Colonic mucosa (tissue), 4 donors: ENCODE measurements around the gene TENT5C. TPM values are rescaled to one million over a fixed set of nuclear protein-coding genes. Genes with fewer than 3 reads are reported as not detected.

Source experiments
- DNase-seq: peaks from one replicate; pipeline ENCODE4 v3.0.0-alpha.2; 2020
- H3K27ac ChIP-seq: fragments of 200-600 bp; one replicate; pipeline ENCODE4 v1.8.0; 2021
- H3K27me3 ChIP-seq: fragments of 200-600 bp; one replicate; pipeline ENCODE4 v1.8.0; 2021
- H3K36me3 ChIP-seq: fragments of 200-600 bp; one replicate; pipeline ENCODE4 v1.8.0; 2021
- H3K4me1 ChIP-seq: fragments of 200-600 bp; one replicate; pipeline ENCODE4 v1.8.0; 2021; ENCODE audit warnings: mild to moderate bottlenecking
- H3K4me3 ChIP-seq: fragments of 200-600 bp; one replicate; pipeline ENCODE4 v1.8.0; 2021
- H3K9ac ChIP-seq, 2 donors: one replicate each; pipeline ENCODE4 v1.7.0; 2013; ENCODE audit warnings: control low read depth in 2 of 2, low read depth in 2 of 2, low read length in 2 of 2
- H3K9me3 ChIP-seq: fragments of 200-600 bp; one replicate; pipeline ENCODE4 v1.8.0; 2021
- intact Hi-C: fragments of 100-400 bp; cut with DNase I; formaldehyde crosslinking; loops from one replicate; pipeline ENCODE4 v1.14.1; 2022
- total RNA-seq, 2 donors: library from RNA; stranded (reverse); fragmentation: NEBNext Ultra II Directional in 1 of 2; extraction: Animal tissue kit (Norgen Biotek cat#: 25700) in 1 of 2; gene quantifications; one replicate each; pipeline ENCODE4 v1.2.1, GENCODE V29; 2021
- TF ChIP-seq, protein P1 (sequence below): fragments of 200-600 bp; IDR thresholded peaks from one replicate; pipeline ENCODE4 v1.8.0; 2022; ENCODE audit warnings: antibody characterized with exemption, mild to moderate bottlenecking
- donor health status: healthy.
- donor health status: DM: no; HTN: no; CAD: no.
- donor health status: DM: no; HTN: no; CAD: no.

The TENT5C gene
- total RNA-seq, 2 donors from 2014 or later = 40.7 to 58.5 TPM

DNA sequence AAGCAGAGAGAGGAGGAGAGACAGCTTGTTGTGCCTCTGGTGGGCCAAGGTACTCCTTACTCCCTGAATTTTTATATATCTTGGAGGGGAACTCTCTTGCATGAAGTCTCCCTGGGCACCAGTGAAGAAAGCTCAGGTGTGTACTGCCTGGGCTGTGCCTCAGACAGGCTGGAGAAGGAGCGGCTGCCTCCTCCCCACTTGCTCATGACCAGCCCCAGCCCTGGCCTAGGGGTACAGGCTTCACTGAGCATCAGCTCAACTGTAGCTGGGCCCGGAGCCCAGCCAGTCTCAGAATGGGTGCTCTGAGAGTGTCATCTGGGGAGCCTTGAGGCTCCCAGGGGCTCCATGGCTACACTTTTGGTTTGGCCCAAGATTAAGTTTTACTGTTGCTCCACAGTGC, 44.8 kb upstream of the TENT5C start:
- no peak overlapping the region for H3K27ac ChIP-seq
- TF ChIP-seq, protein P1, sequence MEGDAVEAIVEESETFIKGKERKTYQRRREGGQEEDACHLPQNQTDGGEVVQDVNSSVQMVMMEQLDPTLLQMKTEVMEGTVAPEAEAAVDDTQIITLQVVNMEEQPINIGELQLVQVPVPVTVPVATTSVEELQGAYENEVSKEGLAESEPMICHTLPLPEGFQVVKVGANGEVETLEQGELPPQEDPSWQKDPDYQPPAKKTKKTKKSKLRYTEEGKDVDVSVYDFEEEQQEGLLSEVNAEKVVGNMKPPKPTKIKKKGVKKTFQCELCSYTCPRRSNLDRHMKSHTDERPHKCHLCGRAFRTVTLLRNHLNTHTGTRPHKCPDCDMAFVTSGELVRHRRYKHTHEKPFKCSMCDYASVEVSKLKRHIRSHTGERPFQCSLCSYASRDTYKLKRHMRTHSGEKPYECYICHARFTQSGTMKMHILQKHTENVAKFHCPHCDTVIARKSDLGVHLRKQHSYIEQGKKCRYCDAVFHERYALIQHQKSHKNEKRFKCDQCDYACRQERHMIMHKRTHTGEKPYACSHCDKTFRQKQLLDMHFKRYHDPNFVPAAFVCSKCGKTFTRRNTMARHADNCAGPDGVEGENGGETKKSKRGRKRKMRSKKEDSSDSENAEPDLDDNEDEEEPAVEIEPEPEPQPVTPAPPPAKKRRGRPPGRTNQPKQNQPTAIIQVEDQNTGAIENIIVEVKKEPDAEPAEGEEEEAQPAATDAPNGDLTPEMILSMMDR = no peak
- intact Hi-C loops = no loop called here

DNA sequence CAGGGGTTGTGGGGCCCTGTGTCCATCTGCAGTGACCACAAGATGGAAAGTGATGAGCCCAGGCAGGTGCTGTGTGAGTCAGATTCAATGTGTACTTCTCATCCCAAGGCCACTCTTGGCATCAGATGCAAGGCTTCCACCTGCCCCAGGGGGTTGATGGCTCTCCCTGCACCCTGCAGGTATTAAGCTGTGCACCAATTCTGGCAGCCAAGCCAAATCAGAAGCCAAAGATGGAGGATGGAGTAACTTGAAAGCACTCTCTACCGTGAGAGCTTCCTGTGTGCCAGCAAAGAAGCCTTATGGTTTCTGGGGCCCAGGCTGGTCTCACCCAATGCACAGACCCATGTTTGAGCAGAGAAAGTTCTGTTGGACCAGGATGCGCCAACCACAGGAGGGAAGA, 44.3 kb upstream of the TENT5C start:
- Histone ChIP-seq H3K4me3 (no peak overlapping the region), H3K27ac (no peak overlapping the region)

More for the DNA sequence above, 44.8 kb upstream of the TENT5C start:
- Histone ChIP-seq H3K9me3 (no peaks in the 10 kb centered on the region), H3K4me3 (no peak overlapping the region), H3K36me3 (no peaks in the 10 kb centered on the region), H3K4me1 (peaks cover 6% of the 10 kb centered on the region), H3K9ac (no peak overlapping the region), H3K27me3 (no peaks in the 10 kb centered on the region)
- DNase-seq = no peak

DNA sequence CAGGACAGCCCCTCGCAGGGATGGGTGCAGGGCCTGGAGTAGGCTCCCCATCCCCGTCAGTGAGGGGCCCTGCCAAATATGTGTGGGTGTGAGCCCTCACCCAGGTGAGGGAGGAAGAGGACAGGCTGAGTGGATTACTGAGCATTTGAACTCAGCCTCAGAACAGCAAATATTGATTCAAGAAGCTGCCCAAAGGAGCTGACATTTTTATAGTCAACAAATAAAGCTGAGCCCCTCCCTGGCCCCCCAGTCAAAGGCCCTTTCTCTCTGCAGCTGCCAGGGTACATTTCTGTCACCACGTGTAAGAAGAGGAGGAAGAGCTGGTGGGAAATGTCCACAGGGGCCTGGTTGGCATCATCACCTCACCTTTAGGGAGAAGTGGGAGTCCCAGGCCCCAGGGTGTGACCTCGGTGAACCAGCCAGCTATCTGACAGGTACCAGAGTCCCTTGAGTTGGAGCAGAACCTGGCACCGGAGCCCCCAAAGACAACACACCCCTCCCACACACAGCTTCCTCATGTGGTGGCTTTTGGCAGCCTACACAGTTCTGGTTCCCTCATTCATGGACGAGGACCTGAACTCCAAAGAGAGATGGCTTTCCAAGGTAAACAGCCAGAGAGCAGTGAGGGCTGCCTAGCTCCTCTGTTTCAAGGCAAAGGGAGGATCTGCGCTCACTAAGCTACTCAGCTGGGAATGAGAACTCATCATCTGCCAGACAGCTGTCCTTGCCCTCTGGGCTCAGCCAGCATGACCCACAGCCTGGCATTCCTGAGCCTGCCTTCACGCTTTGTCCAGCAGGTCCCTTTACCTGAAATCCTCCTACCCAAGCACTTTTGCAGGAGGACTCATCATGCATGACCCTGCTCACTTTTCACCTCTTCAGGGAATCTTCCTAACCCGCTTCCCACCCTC, 43.0 kb upstream of the TENT5C start:
- DNase-seq = peak; percentile 79
- TF ChIP-seq, protein P1 = no peak
- H3K9me3 ChIP-seq = no peaks in the 10 kb centered on the region
- no peak overlapping the region for H3K4me3 ChIP-seq
- H3K9ac ChIP-seq = no peak overlapping the region
- H3K4me1 ChIP-seq = peaks cover 6% of the 10 kb centered on the region
- no peaks in the 10 kb centered on the region for H3K27me3 ChIP-seq
- H3K27ac ChIP-seq = peak overlapping the region; percentile 20
- no peaks in the 10 kb centered on the region for H3K36me3 ChIP-seq
- intact Hi-C loops = no loop called here

More for the DNA sequence above, 44.3 kb upstream of the TENT5C start:
- H3K36me3 ChIP-seq = no peaks in the 10 kb centered on the region
- H3K27me3 ChIP-seq = no peaks in the 10 kb centered on the region
- no peak for DNase-seq
- no peaks in the 10 kb centered on the region for H3K9me3 ChIP-seq
- H3K4me1 ChIP-seq = peaks cover 6% of the 10 kb centered on the region
- intact Hi-C loops = no loop called here
- no peak overlapping the region for H3K9ac ChIP-seq
- TF ChIP-seq, protein P1 = no peak

- TF ChIP-seq, protein P1 = no peak
- no peaks in the 10 kb centered on the region for H3K9me3 ChIP-seq
- H3K27ac ChIP-seq = peak overlapping the region; percentile 20
- DNase-seq = peak; percentile 17
- H3K4me3 ChIP-seq = no peak overlapping the region
- intact Hi-C loops = no loop called here
- peaks cover 6% of the 10 kb centered on the region for H3K4me1 ChIP-seq
- H3K9ac ChIP-seq = no peak overlapping the region
- H3K36me3 ChIP-seq = no peaks in the 10 kb centered on the region
- no peaks in the 10 kb centered on the region for H3K27me3 ChIP-seq
Observed at GRCh38 chr1:117563492-117563875, 42.4 kb upstream of the TENT5C start.

DNA sequence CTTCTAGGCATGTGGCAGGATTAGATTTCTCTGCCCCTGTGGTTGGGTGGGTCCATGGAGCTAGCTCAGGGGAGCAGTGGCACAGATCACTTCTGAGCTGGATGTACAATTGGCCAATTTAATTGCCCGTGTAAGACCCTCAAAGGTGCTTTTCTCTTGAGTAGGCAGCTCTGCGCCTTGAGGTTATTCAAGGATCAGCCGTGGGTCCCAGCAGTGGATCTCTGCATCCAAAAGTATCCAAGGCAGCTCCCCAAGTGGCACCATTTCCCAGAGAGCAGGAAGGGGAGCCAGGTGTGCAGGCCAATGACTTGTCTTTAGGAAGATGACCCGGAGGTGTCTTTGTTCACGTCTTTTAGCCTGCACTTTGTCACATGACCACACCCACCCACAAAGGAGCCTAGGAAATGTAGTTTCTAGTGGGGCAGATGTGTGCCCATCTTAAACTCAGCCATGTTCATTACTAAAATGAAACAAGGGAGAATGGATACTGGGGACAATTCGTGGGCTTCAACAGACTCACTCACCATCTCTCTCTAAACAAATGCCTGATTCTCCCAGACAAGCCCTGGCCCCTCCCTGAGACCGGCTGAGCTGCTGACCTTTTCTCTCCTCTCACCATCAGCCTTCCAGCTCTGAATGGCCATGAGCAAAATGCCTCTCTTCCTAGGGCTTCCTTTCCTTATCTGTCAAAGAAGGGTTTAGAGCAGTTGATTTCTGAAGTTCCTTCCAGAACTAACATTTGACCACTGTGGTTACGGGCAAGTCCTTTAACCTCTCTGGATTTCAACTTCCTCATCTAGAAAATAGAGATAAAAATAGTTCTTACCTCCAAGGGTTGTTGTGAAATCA, 41.4 kb upstream of the TENT5C start:
- H3K9me3 ChIP-seq = no peaks in the 10 kb centered on the region
- TF ChIP-seq, protein P1 = no peak
- no peak overlapping the region for H3K27ac ChIP-seq
- peaks cover 6% of the 10 kb centered on the region for H3K4me1 ChIP-seq
- H3K9ac ChIP-seq = no peak overlapping the region
- H3K27me3 ChIP-seq = no peaks in the 10 kb centered on the region
- intact Hi-C loops = no loop called here
- H3K4me3 ChIP-seq = no peak overlapping the region
- H3K36me3 ChIP-seq = no peaks in the 10 kb centered on the region
- no peak for DNase-seq
